Posterior cingulate gyrus (tissue), 11 donors: ENCODE data around the gene SMIM28.
A peak's percentile ranks its signal among the peaks of the same experiment; 100 is the strongest.

Experiments
- DNase-seq, 10 donors: peaks; one replicate each; pipeline versions ENCODE4 v3.0.0 to v3.0.0-alpha.2; 2020 to 2021; ENCODE audit warnings: mixed read lengths in 3 of 10
- intact Hi-C: fragments of 100-400 bp; cut with DNase I; formaldehyde crosslinking; loops from one replicate; pipeline ENCODE4 v1.15.1; 2023

The SMIM28 gene

GRCh38 chr6:138426500-138427123 is 48.9 kb downstream of the SMIM28 start:
- DNase-seq, result no peak
- intact Hi-C loops, result loop anchor here (5.0 kb wide), 1 partner anchor 346 kb away; the partner anchor contains the start of gene CCDC28A

GRCh38 chr6:138427701-138428100 is 50.0 kb downstream of the SMIM28 start:
- DNase-seq, result no peak
- intact Hi-C loops, result loop anchor here (2.0 to 5.0 kb wide), 2 partner anchors 81 to 345 kb away; partner anchors contain the start of gene CCDC28A

- no peak for DNase-seq
- intact Hi-C loops, result loop anchor here (1.0 to 5.0 kb wide), 3 partner anchors 80 to 343 kb away; partner anchors contain the start of gene CCDC28A
Observed at GRCh38 chr6:138428944-138429598, 51.4 kb downstream of the SMIM28 start.

DNA sequence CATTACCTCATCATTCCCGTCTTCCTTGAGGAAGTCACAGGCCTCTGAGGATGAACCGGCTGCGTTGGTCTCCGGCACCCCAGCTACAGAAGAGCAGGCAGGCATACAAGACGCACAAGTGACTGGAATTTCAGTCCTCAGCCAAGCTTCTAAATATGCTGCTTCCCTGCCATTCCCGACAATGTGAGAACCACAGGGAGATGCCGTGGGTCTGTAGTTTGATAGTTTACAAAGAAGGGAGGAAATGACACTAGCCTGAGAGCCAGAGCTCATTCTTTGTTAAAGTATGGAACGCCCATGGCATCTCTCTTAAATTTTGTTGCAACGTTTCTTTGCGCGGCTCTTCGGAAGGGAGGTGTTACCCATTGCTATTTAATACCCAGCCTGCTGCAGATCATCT is 52.1 kb downstream of the SMIM28 start:
- no peak for DNase-seq
- intact Hi-C loops, result loop anchor here (1.0 to 5.0 kb wide), 3 partner anchors 79 to 343 kb away; partner anchors contain the start of gene CCDC28A

DNA sequence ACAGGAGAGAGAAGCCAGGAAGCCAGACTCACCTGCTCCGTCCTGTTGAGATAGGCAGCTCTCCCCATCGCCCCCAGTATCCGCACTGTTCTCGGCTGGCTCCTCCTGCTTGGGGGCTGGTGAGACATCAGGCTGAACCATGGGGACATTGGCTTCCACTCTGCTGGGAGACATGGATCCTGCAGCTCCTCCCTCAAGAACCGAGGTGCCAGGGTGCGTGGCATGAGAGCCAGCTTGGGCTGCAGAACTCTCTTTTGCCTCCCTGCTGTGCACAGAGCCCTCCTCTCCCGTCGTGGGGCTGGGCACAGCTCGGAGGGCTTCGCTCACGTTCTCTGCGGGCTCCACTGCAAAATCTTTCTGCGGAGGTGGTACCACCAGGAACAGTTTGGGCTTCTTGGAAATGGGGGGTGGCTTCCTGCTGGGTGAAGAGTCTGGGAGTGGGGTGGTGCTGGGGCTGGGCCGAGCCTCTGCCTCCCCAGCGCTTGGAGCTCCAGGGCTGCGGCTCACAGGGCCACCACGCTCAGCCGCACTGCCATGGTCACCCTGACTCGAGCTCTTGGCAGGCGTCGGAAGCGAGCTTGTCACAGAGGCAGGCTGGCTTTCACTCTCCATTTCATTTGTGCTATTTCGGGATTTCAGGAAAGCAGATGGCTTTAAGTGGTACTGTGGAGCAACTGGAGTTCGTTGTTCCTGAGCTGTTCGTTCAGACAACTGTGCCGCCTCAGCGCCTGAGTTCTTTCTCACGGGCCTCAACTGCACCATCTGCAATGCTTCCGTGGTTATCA is 52.8 kb downstream of the SMIM28 start:
- DNase-seq, result peak; percentile 33 to 94 (median 60)
- intact Hi-C loops, result no loop called here

- DNase-seq, result no peak
Observed at GRCh38 chr6:138431256-138432062, 53.8 kb downstream of the SMIM28 start.

DNA sequence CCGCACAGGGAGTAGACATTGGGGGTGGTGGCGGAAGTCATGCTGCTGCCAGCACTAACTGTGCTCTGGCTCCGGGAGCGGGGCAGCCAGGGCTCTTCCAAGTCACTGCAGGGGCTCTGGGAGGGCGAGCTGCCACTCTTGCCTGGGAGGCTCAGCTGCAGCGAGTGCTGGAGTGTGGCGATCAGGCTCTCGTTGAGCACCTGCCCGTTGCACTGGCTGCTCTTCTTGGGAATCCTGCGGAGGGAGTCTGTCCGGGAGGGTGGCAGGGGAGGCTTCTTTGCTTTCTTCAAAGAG is 54.3 kb downstream of the SMIM28 start:
- peak in 5 of 10 donors; percentile 16 to 80 (median 35) for DNase-seq
- intact Hi-C loops, result no loop called here

More at GRCh38 chr6:138431256-138432062, 53.8 kb downstream of the SMIM28 start:
- intact Hi-C loops, result no loop called here
